SK-N-SH (cell line): ENCODE data around the gene ADAMTS9. TPM values are rescaled to one million over a fixed set of nuclear protein-coding genes. Genes with fewer than 3 reads are reported as not detected.

Source experiments
- CTCF ChIA-PET: fragments of 300-600, 350-600 bp; formaldehyde crosslinking; extraction: SDS; loops from one replicate; lab custom pipeline; 2021; lab: Yijun Ruan, JAX
- POLR2A ChIA-PET: fragments of 350-600 bp; sonication (Branson Sonifier 250); formaldehyde crosslinking; extraction: SDS; loops from one replicate; lab custom pipeline; 2020; ENCODE audit warnings: antibody characterized with exemption, inconsistent platforms; lab: Yijun Ruan, JAX
- DNase-seq: peaks from one replicate; pipeline ENCODE4 v3.0.0; 2012
- H2AFZ ChIP-seq: fragments of 200-600 bp; sonication (generic); 2 replicates; pipeline ENCODE4 v1.8.1; 2016; ENCODE audit warnings: antibody characterized with exemption, mild to moderate bottlenecking, low read depth
- H3F3A ChIP-seq: fragments of 200-600 bp; sonication (generic); replicated peaks from 2 replicates; pipeline ENCODE3; 2016; ENCODE audit warnings: antibody characterized with exemption, mild to moderate bottlenecking; ENCODE audit not compliant: insufficient read depth
- H3K27ac ChIP-seq, 2 experiments: fragments of 200-500 bp in 1 of 2; fragments of 200-600 bp in 1 of 2; sonication (Bioruptor generic) in 1 of 2; sonication (generic), shearing (Covaris generic) in 1 of 2; 2 replicates each; pipeline versions ENCODE4 v1.5.1 to v1.6.1; 2014 to 2016; ENCODE audit warnings: low read depth in 2 of 2, inconsistent platforms in 1 of 2, low read length in 1 of 2, mild to moderate bottlenecking in 1 of 2, mixed read lengths in 1 of 2
- H3K27me3 ChIP-seq: fragments of 200-600 bp; sonication (generic), shearing (Covaris generic); 2 replicates; pipeline ENCODE4 v1.6.1; 2016; ENCODE audit warnings: mixed run types; ENCODE audit not compliant: insufficient read depth
- H3K36me3 ChIP-seq, 2 experiments: fragments of 200-500 bp in 1 of 2; fragments of 200-600 bp in 1 of 2; sonication (Bioruptor generic) in 1 of 2; sonication (generic) in 1 of 2; replicated peaks in 1 of 2; 2 replicates each; pipeline versions ENCODE3 to v1.5.1; 2014 to 2016; ENCODE audit warnings: low read length in 1 of 2, mild to moderate bottlenecking in 1 of 2; ENCODE audit not compliant: insufficient read depth in 2 of 2, control insufficient read depth in 1 of 2
- H3K4me1 ChIP-seq, 2 experiments: fragments of 200-500 bp in 1 of 2; fragments of 200-600 bp in 1 of 2; sonication (Bioruptor generic) in 1 of 2; sonication (generic), shearing (Covaris generic) in 1 of 2; 2 replicates each; pipeline versions ENCODE4 v1.5.1 to v1.6.1; 2014 to 2016; ENCODE audit warnings: low read depth in 1 of 2, low read length in 1 of 2, mixed run types in 1 of 2; ENCODE audit not compliant: insufficient read depth in 2 of 2, control insufficient read depth in 1 of 2
- H3K4me2 ChIP-seq: fragments of 200-600 bp; sonication (generic), shearing (Covaris generic); 2 replicates; pipeline ENCODE4 v1.6.1; 2017; ENCODE audit warnings: mixed run types
- H3K4me3 ChIP-seq, 2 experiments: fragments of 200-500 bp in 1 of 2; fragments of 200-600 bp in 1 of 2; sonication (Bioruptor generic) in 1 of 2; sonication (generic), shearing (Covaris generic) in 1 of 2; 2 replicates each; pipeline versions ENCODE4 v1.5.1 to v1.8.1; 2014 to 2016; ENCODE audit warnings: low read depth in 2 of 2, inconsistent platforms in 1 of 2, low read length in 1 of 2, mild to moderate bottlenecking in 1 of 2, mixed read lengths in 1 of 2, moderate library complexity in 1 of 2
- H3K79me2 ChIP-seq: fragments of 200-600 bp; sonication (generic); 2 replicates; pipeline ENCODE4 v1.8.1; 2017; ENCODE audit warnings: mild to moderate bottlenecking; ENCODE audit not compliant: insufficient read depth
- H3K9ac ChIP-seq: fragments of 200-600 bp; sonication (generic); 2 replicates; pipeline ENCODE4 v1.6.1; 2017; ENCODE audit warnings: mixed run types
- H3K9me2 ChIP-seq: fragments of 200-600 bp; sonication (generic); 2 replicates; pipeline ENCODE4 v1.6.1; 2017; ENCODE audit warnings: mixed run types
- H3K9me3 ChIP-seq: fragments of 200-600 bp; sonication (generic); 2 replicates; pipeline ENCODE4 v1.6.1; 2017; ENCODE audit warnings: mixed run types, mild to moderate bottlenecking, moderate library complexity
- H4K20me1 ChIP-seq: fragments of 200-600 bp; sonication (generic); 2 replicates; pipeline ENCODE4 v1.6.1; 2017; ENCODE audit warnings: mild to moderate bottlenecking, mixed run types; ENCODE audit not compliant: insufficient read depth
- CTCF ChIP-seq: fragments of 200-600 bp; sonication (generic); IDR thresholded peaks from 2 replicates; pipeline ENCODE4 v1.6.1; 2017; ENCODE audit warnings: antibody characterized with exemption, mild to moderate bottlenecking, moderate library complexity
- ELF1 ChIP-seq: IDR thresholded peaks from 2 replicates; pipeline ENCODE4 v1.4.0; 2012
- EP300 ChIP-seq, 2 experiments: IDR thresholded peaks; 2 replicates each; pipeline versions ENCODE4 v1.4.0 to v1.6.1; 2012; ENCODE audit warnings: borderline replicate concordance in 1 of 2, low read depth in 1 of 2, low read length in 1 of 2
- EZH2phosphoT487 ChIP-seq: fragments of 200-600 bp; sonication (generic); IDR thresholded peaks from 2 replicates; pipeline ENCODE4 v1.6.1; 2017; ENCODE audit warnings: low read depth, mixed run types, mild to moderate bottlenecking, antibody characterized with exemption, moderate library complexity, borderline replicate concordance
- FOXJ3 ChIP-seq: sonication (generic); formaldehyde crosslinking; IDR thresholded peaks from 2 replicates; pipeline ENCODE4 v1.5.1; 2020; ENCODE audit warnings: mild to moderate bottlenecking, missing genetic modification reagents
- FOXM1 ChIP-seq: IDR thresholded peaks from 2 replicates; pipeline ENCODE4 v1.4.0; 2012; ENCODE audit warnings: low read depth, mild to moderate bottlenecking
- IRF3 ChIP-seq: fragments of 150-350 bp; IDR thresholded peaks from 2 replicates; pipeline ENCODE4 v1.6.1; 2016; ENCODE audit warnings: mild to moderate bottlenecking, low read depth, low read length
- MAX ChIP-seq: IDR thresholded peaks from 2 replicates; pipeline ENCODE4 v1.4.0; 2012; ENCODE audit warnings: low read depth
- MEF2A ChIP-seq: IDR thresholded peaks from 2 replicates; pipeline ENCODE4 v1.4.0; 2012; ENCODE audit warnings: low read depth, borderline replicate concordance
- RAD21 ChIP-seq: IDR thresholded peaks from 2 replicates; pipeline ENCODE4 v1.6.1; 2012; ENCODE audit warnings: mild to moderate bottlenecking, low read length
- RCOR1 ChIP-seq: fragments of 150-350 bp; IDR thresholded peaks from 2 replicates; pipeline ENCODE4 v1.6.1; 2017; ENCODE audit warnings: antibody characterized with exemption, low read length
- RFX5 ChIP-seq: IDR thresholded peaks from 2 replicates; pipeline ENCODE4 v1.6.1; 2012; ENCODE audit warnings: mild to moderate bottlenecking, improper control_type of control experiment, low read length
- SMC3 ChIP-seq: IDR thresholded peaks from 2 replicates; pipeline ENCODE4 v1.6.1; 2012; ENCODE audit warnings: low read depth, low read length, improper control_type of control experiment
- TEAD4 ChIP-seq: IDR thresholded peaks from 2 replicates; pipeline ENCODE4 v1.4.0; 2012; ENCODE audit warnings: mild to moderate bottlenecking, borderline replicate concordance; ENCODE audit not compliant: insufficient read depth
- YY1 ChIP-seq: IDR thresholded peaks from 2 replicates; pipeline ENCODE4 v1.4.0; 2012; ENCODE audit warnings: low read depth, mild to moderate bottlenecking
- ZBTB33 ChIP-seq: IDR thresholded peaks from 2 replicates; pipeline ENCODE4 v1.4.0; 2012; ENCODE audit warnings: low read depth, borderline replicate concordance
- WGBS: methylation state at CpG from one replicate; pipeline ENCODE4 v1.1.6; 2017; ENCODE audit warnings: low lambda C conversion rate; 5-methylcytosine and 5-hydroxymethylcytosine counted together
- polyA plus RNA-seq, 3 experiments: library from polyadenylated mRNA; depleted of rRNA; stranded (reverse); fragments of >200 nt; gene quantifications; 2 replicates each; pipeline ENCODE4 v1.2.3, GENCODE V29; 2012

Gene ADAMTS9
- polyA plus RNA-seq, 1 of the 3 experiments (the other 2 are of a cell fraction) = 4.1 TPM

GRCh38 chr3:64533617-64534317 lies 154.0 kb downstream of the ADAMTS9 start:
- H3K4me3 ChIP-seq = no peak overlapping the region
- no peaks in the 10 kb centered on the region for H3K9me2 ChIP-seq
- TF ChIP-seq RCOR1 (0 out of 2 replicates have a peak, but pooled peaks have one; percentile 35), FOXJ3 (CRISPR knock-in tag) (no peak), EZH2phosphoT487 (no peak), ELF1 (no peak), MAX (no peak), FOXM1 (no peak), CTCF (peak; percentile 92), EP300 (IDR thresholded peaks at IDR 0.05; ENCODE audit: borderline replicate concordance in 1 of 2, low read depth in 1 of 2, low read length in 1 of 2) (0 out of 4 replicates have a peak, but pooled peaks of 1 of the 2 experiments have one; percentile 11), MEF2A (no peak), SMC3 (peak; percentile 91), RFX5 (no peak), RAD21 (peak; percentile 93)
- peak overlapping the region; percentile 76; the same call in 1 of the 2 replicates for H2AFZ ChIP-seq
- WGBS = 50% methylated on average over 7 of the region's 14 CpGs
- no peaks in the 10 kb centered on the region for H3K9me3 ChIP-seq
- no peaks in the 10 kb centered on the region for H4K20me1 ChIP-seq
- H3F3A ChIP-seq = no peaks in the 10 kb centered on the region
- ChIA-PET POLR2A (interaction anchor here (1.0 to 1.2 kb wide), 3 partner anchors 142 to 151 kb away, joined by 3 to 4 read pairs (median 3); no protein-coding TSS in a partner anchor), CTCF (interaction anchor here (0.5 to 11.8 kb wide), 72 partner anchors 9 to 1487 kb away, joined by 3 to 94 read pairs (median 3); no protein-coding TSS in a partner anchor)
- H3K36me3 ChIP-seq = peaks cover 0 to 52% of the 10 kb centered on the region in 2 experiments
- H3K79me2 ChIP-seq = no peaks in the 10 kb centered on the region
- no peak overlapping the region for H3K9ac ChIP-seq
- H3K27ac ChIP-seq = peak overlapping the region in 1 of 2 experiments; percentile 74; a peak in 2 of 4 replicates
- peak overlapping the region; percentile 55; the same call in 1 of the 2 replicates for H3K4me2 ChIP-seq
- no peaks in the 10 kb centered on the region for H3K27me3 ChIP-seq
- peak; percentile 82 for DNase-seq
- H3K4me1 ChIP-seq = peaks cover 0 to 6% of the 10 kb centered on the region in 2 experiments; a peak in 2 of 4 replicates

- ChIA-PET POLR2A (interaction anchor here (0.6 to 0.7 kb wide), 3 partner anchors 104 to 704 kb away, joined by 3 read pairs; no protein-coding TSS in a partner anchor), CTCF (interaction anchor here (0.6 to 11.8 kb wide), 39 partner anchors 9 to 1574 kb away, joined by 3 to 94 read pairs (median 4); partner anchors contain the start of gene PSMD6)
- Histone ChIP-seq H3K9ac (no peak overlapping the region), H3K27me3 (no peaks in the 10 kb centered on the region), H3K27ac (no peak overlapping the region), H3K79me2 (no peaks in the 10 kb centered on the region), H3K36me3 (peaks cover 0 to 49% of the 10 kb centered on the region in 2 experiments), H3K4me3 (no peak overlapping the region), H2AFZ (no peak overlapping the region), H3K4me1 (peaks cover 0 to 6% of the 10 kb centered on the region in 2 experiments; a peak in 2 of 4 replicates), H4K20me1 (no peaks in the 10 kb centered on the region), H3K4me2 (no peak overlapping the region), H3K9me3 (no peaks in the 10 kb centered on the region), H3F3A (no peaks in the 10 kb centered on the region), H3K9me2 (no peaks in the 10 kb centered on the region)
- peak; percentile 49 for DNase-seq
- WGBS = 31% methylated on average over 8 of the region's 8 CpGs
- TF ChIP-seq ZBTB33 (no peak), ELF1 (no peak), YY1 (no peak), RAD21 (peak; percentile 58), CTCF (peak; percentile 84), TEAD4 (no peak), MEF2A (no peak), IRF3 (no peak), FOXJ3 (CRISPR knock-in tag) (no peak)
Observed at GRCh38 chr3:64530434-64531049, 157.3 kb downstream of the ADAMTS9 start.
